Calu3 (cell line): ENCODE data around the gene IL1R2. TPM values are rescaled to one million over a fixed set of nuclear protein-coding genes. Genes with fewer than 3 reads are reported as not detected.

Experiments
- BruUV-seq: library from RNA; stranded (reverse); fragments of 400-500 nt; replicated peaks from 2 replicates; lab custom pipeline; 2021; lab: Mats Ljungman, UMichigan
- CTCF ChIA-PET: fragments of 300-600 bp; sonication (Branson Sonifier 250); formaldehyde crosslinking; loops from one replicate; lab custom pipeline; 2022; ENCODE audit warnings: antibody characterized with exemption; lab: Charles Lee
- DNase-seq: peaks from one replicate; pipeline ENCODE4 v3.0.0; 2022
- H3K27ac Mint-ChIP-seq: one replicate; pipeline ENCODE4 v1.8.0; 2022; ENCODE audit warnings: mixed read lengths; ENCODE audit not compliant: unreplicated experiment
- H3K27me3 Mint-ChIP-seq: one replicate; pipeline ENCODE4 v1.8.0; 2022; ENCODE audit warnings: mixed read lengths; ENCODE audit not compliant: unreplicated experiment
- H3K36me3 Mint-ChIP-seq: one replicate; pipeline ENCODE4 v1.8.0; 2022; ENCODE audit warnings: mild to moderate bottlenecking, moderate library complexity, mixed read lengths; ENCODE audit not compliant: insufficient read depth, unreplicated experiment
- H3K4me1 Mint-ChIP-seq: one replicate; pipeline ENCODE4 v1.8.0; 2022; ENCODE audit warnings: mild to moderate bottlenecking, low read depth, mixed read lengths; ENCODE audit not compliant: unreplicated experiment
- H3K4me3 Mint-ChIP-seq: one replicate; pipeline ENCODE4 v1.8.0; 2022; ENCODE audit warnings: mild to moderate bottlenecking, low read depth, moderate library complexity, mixed read lengths; ENCODE audit not compliant: unreplicated experiment
- H3K9me3 Mint-ChIP-seq: one replicate; pipeline ENCODE4 v1.8.0; 2022; ENCODE audit warnings: low read depth, mixed read lengths; ENCODE audit not compliant: unreplicated experiment
- CTCF ChIP-seq: fragments of 200-600 bp; IDR thresholded peaks from one replicate; pipeline ENCODE4 v1.8.0; 2022; ENCODE audit warnings: antibody characterized with exemption; ENCODE audit not compliant: unreplicated experiment
- intact Hi-C: fragments of 100-400 bp; cut with micrococcal nuclease; formaldehyde crosslinking; loops from one replicate; pipeline ENCODE4 v1.10.0; 2022; ENCODE audit not compliant: unreplicated experiment
- total RNA-seq: library from RNA; stranded (reverse); gene quantifications from 2 replicates; pipeline ENCODE4 v1.2.3, GENCODE V29; 2022

The IL1R2 gene
- total RNA-seq, 1 experiment from 2014 or later = not detected

- no peaks in the 10 kb centered on the region for H3K36me3 Mint-ChIP-seq
- no peak overlapping the region for H3K27ac Mint-ChIP-seq
- DNase-seq = no peak
- H3K4me3 Mint-ChIP-seq = no peak overlapping the region
- intact Hi-C loops = no loop called here
- CTCF ChIA-PET = interaction anchor here (0.7 kb wide), 1 partner anchor 665 kb away, joined by 3 read pairs; no protein-coding TSS in a partner anchor
- H3K9me3 Mint-ChIP-seq = peaks cover 11% of the 10 kb centered on the region
- no peaks in the 10 kb centered on the region for H3K4me1 Mint-ChIP-seq
- BruUV-seq = no TSS peak
- peaks cover 38% of the 10 kb centered on the region for H3K27me3 Mint-ChIP-seq
- no peak for TF ChIP-seq CTCF
Measured at GRCh38 chr2:101975171-101975870, 16.4 kb upstream of the IL1R2 start.

DNA sequence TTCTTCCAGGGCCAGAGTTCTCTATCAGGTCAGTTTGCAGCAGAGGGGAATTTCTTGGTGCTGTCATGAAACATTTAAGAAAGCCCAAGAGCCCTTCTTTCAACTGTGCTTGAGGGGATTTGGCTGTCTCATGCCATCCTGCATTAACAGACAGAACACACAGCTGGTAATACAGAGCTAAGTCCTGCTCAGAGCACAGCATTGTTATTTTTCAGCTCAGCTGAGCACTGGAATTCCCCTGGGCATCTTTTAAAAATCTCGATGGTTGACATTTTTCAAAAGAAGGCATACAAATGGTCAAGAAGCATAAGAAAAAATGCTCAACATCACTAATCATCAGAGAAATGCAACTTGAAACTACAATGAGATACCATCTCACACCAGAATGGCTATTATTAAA, 14.9 kb upstream of the IL1R2 start:
- TF ChIP-seq CTCF = no peak
- intact Hi-C loops = no loop called here
- Mint-ChIP-seq H3K4me1 (no peaks in the 10 kb centered on the region), H3K27me3 (peaks cover 23% of the 10 kb centered on the region), H3K36me3 (no peaks in the 10 kb centered on the region), H3K27ac (no peak overlapping the region), H3K4me3 (no peak overlapping the region), H3K9me3 (peaks cover 7% of the 10 kb centered on the region)
- CTCF ChIA-PET = no interaction called here
- BruUV-seq = no TSS peak
- no peak for DNase-seq

GRCh38 chr2:101980368-101980767, 11.4 kb upstream of the IL1R2 start:
- Mint-ChIP-seq H3K4me1 (peaks cover 5% of the 10 kb centered on the region), H3K27ac (no peak overlapping the region), H3K27me3 (no peaks in the 10 kb centered on the region), H3K36me3 (no peaks in the 10 kb centered on the region), H3K9me3 (no peaks in the 10 kb centered on the region), H3K4me3 (no peak overlapping the region)
- DNase-seq = no peak
- intact Hi-C loops = no loop called here
- no TSS peak for BruUV-seq
- CTCF ChIA-PET = no interaction called here
- no peak for TF ChIP-seq CTCF

DNA sequence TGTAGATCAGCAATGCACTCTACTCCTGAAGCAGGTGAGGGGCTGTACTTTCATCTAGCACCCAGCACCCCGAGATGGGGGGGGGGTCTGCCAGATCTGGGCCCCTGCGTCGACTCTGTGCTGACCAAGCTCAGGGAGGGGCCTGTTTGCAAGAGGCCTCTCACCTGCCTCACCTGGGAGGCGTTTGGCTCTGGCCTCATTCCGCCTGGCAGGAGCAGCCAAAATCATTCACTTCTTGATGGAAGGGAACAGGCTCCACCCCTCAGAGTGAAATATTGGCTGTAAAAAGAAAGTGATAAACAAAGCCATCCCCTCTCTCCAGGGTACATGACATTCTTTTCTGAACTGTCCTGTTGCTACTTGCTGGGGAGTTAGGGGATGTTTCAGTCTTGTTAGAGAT, 10.7 kb upstream of the IL1R2 start:
- Mint-ChIP-seq H3K27ac (no peak overlapping the region), H3K27me3 (no peaks in the 10 kb centered on the region), H3K4me3 (no peak overlapping the region), H3K9me3 (no peaks in the 10 kb centered on the region), H3K4me1 (peaks cover 11% of the 10 kb centered on the region), H3K36me3 (no peaks in the 10 kb centered on the region)
- no peak for DNase-seq
- CTCF ChIA-PET = no interaction called here
- intact Hi-C loops = no loop called here
- TF ChIP-seq CTCF = no peak
- BruUV-seq = no TSS peak
